ENCODE data around the gene RNF11.

The RNF11 gene

GRCh38 chr1:51322417-51323101 lies 86.5 kb downstream of the RNF11 start:
- Histone ChIP-seq H3K27ac (ENCODE audit: low read length) (no peak overlapping the region), H3K36me3 (ENCODE audit: control insufficient read depth, low read depth, low read length) (no peaks in the 10 kb centered on the region), H3K4me3 (ENCODE audit: low read length) (no peak overlapping the region), H3K9ac (ENCODE audit: low read length) (no peak overlapping the region), H3K4me1 (ENCODE audit: control insufficient read depth, low read depth, low read length) (no peaks in the 10 kb centered on the region), H3K9me3 (ENCODE audit: control insufficient read depth, low read depth, low read length) (no peaks in the 10 kb centered on the region), H3K27me3 (ENCODE audit: control insufficient read depth, insufficient read depth, low read length) (no peaks in the 10 kb centered on the region)
